Neural cell (in vitro differentiated cells): Measurements from ENCODE around the gene SIMC1. TPM values are rescaled to one million over a fixed set of nuclear protein-coding genes. Genes with fewer than 3 reads are reported as not detected.
A peak's percentile ranks its signal among the peaks of the same experiment; 100 is the strongest.
"Not testable (repeated sequence)": the region's sequence is repeated elsewhere in the genome, so short reads cannot be mapped to it uniquely, and the experiment has no call there.

Experiments used
- H2AFZ ChIP-seq: fragments of 200-600, 300-800 bp; sonication (generic), shearing (Covaris generic); 2 replicates; pipeline ENCODE4 v1.6.0; 2014; ENCODE audit warnings: low read depth, mild to moderate bottlenecking, antibody characterized with exemption, low read length, moderate library complexity
- H3F3A ChIP-seq: fragments of 200-600 bp; shearing (Covaris generic); 2 replicates; pipeline ENCODE4 v1.6.1; 2016; ENCODE audit warnings: mild to moderate bottlenecking, moderate library complexity, mixed read lengths, antibody characterized with exemption, low read length; ENCODE audit not compliant: insufficient read depth, poor library complexity, severe bottlenecking
- H3K27ac ChIP-seq: fragments of 200-600, 300-800 bp; sonication (generic), shearing (Covaris generic); 2 replicates; pipeline ENCODE4 v1.5.1; 2014; ENCODE audit warnings: mild to moderate bottlenecking, low read length, moderate library complexity
- H3K27me3 ChIP-seq: fragments of 300-800, 200-600 bp; sonication (generic), shearing (Covaris generic); 2 replicates; pipeline ENCODE4 v1.6.0; 2014; ENCODE audit warnings: mild to moderate bottlenecking, low read depth, low read length, moderate library complexity; ENCODE audit not compliant: insufficient read depth
- H3K36me3 ChIP-seq: fragments of 300-800, 200-600 bp; sonication (generic), shearing (Covaris generic); 2 replicates; pipeline ENCODE4 v1.5.1; 2014; ENCODE audit warnings: mild to moderate bottlenecking, antibody characterized with exemption, low read length, moderate library complexity; ENCODE audit not compliant: insufficient read depth
- H3K4me2 ChIP-seq: fragments of 300-800, 200-600 bp; sonication (generic), shearing (Covaris generic); 2 replicates; pipeline ENCODE4 v1.6.0; 2014; ENCODE audit warnings: mild to moderate bottlenecking, low read length
- H3K4me3 ChIP-seq: fragments of 300-800, 200-600 bp; sonication (generic), shearing (Covaris generic); 2 replicates; pipeline ENCODE4 v1.5.1; 2014; ENCODE audit warnings: mild to moderate bottlenecking, low read length, moderate library complexity
- H3K79me2 ChIP-seq: fragments of 200-600 bp; shearing (Covaris generic); replicated peaks from 2 replicates; pipeline ENCODE4 v1.6.0; 2014; ENCODE audit warnings: mild to moderate bottlenecking, low read length, moderate library complexity; ENCODE audit not compliant: insufficient read depth
- H3K9ac ChIP-seq: fragments of 300-800, 200-600 bp; sonication (generic), shearing (Covaris generic); 2 replicates; pipeline ENCODE4 v1.6.1; 2016; ENCODE audit warnings: mild to moderate bottlenecking, low read length, mixed read lengths
- H3K9me2 ChIP-seq: fragments of 200-600 bp; shearing (Covaris generic); 2 replicates; pipeline ENCODE4 v1.6.1; 2016; ENCODE audit warnings: mild to moderate bottlenecking, low read length, mixed read lengths; ENCODE audit not compliant: insufficient read depth
- H3K9me3 ChIP-seq: fragments of 200-600, 300-800 bp; sonication (generic), shearing (Covaris generic); 2 replicates; pipeline ENCODE4 v1.6.1; 2016; ENCODE audit warnings: mild to moderate bottlenecking, mixed run types, low read length, moderate library complexity, mixed read lengths
- H4K20me1 ChIP-seq: fragments of 200-600 bp; shearing (Covaris generic); 2 replicates; pipeline ENCODE4 v1.6.1; 2016; ENCODE audit warnings: mild to moderate bottlenecking, mixed run types; ENCODE audit not compliant: insufficient read depth
- EP300 ChIP-seq: fragments of 450-650 bp; conservative IDR thresholded peaks from 2 replicates; pipeline ENCODE4 v1.6.1; 2014; ENCODE audit warnings: antibody characterized with exemption, mild to moderate bottlenecking, moderate library complexity; ENCODE audit not compliant: poor library complexity, severe bottlenecking
- EZH2 ChIP-seq: fragments of 200-600, 300-800 bp; shearing (Covaris generic), sonication (generic); IDR thresholded peaks from 2 replicates; pipeline ENCODE4 v1.6.1; 2014; ENCODE audit warnings: antibody characterized with exemption, low read length, borderline replicate concordance, mild to moderate bottlenecking; ENCODE audit not compliant: insufficient read depth, poor library complexity, severe bottlenecking
- RAD21 ChIP-seq: fragments of 450-650 bp; conservative IDR thresholded peaks from 2 replicates; pipeline ENCODE4 v1.6.1; 2014; ENCODE audit warnings: antibody characterized with exemption, mild to moderate bottlenecking, moderate library complexity
- SMC3 ChIP-seq: fragments of 450-650 bp; conservative IDR thresholded peaks from 2 replicates; pipeline ENCODE4 v1.6.1; 2014; ENCODE audit warnings: antibody characterized with exemption, mild to moderate bottlenecking, moderate library complexity; ENCODE audit not compliant: poor library complexity
- TAF1 ChIP-seq: IDR thresholded peaks from 2 replicates; pipeline ENCODE4 v1.6.1; 2012; ENCODE audit warnings: low read depth
- polyA plus RNA-seq: library from polyadenylated mRNA; depleted of rRNA; stranded (reverse); fragments of >200 nt; gene quantifications from 2 replicates; pipeline ENCODE4 v1.2.3, GENCODE V29; 2014
- TF ChIP-seq, protein P1 (sequence below): IDR thresholded peaks from 2 replicates; pipeline ENCODE4 v1.6.1; 2012; ENCODE audit warnings: borderline replicate concordance
- TF ChIP-seq, protein P2 (sequence below): fragments of 450-650 bp; IDR thresholded peaks from 2 replicates; pipeline ENCODE4 v1.5.1; 2014; ENCODE audit warnings: antibody characterized with exemption, mild to moderate bottlenecking, moderate library complexity; ENCODE audit not compliant: poor library complexity, severe bottlenecking

The SIMC1 gene
- polyA plus RNA-seq, 1 donor from 2014 or later, result 20.7 TPM

DNA sequence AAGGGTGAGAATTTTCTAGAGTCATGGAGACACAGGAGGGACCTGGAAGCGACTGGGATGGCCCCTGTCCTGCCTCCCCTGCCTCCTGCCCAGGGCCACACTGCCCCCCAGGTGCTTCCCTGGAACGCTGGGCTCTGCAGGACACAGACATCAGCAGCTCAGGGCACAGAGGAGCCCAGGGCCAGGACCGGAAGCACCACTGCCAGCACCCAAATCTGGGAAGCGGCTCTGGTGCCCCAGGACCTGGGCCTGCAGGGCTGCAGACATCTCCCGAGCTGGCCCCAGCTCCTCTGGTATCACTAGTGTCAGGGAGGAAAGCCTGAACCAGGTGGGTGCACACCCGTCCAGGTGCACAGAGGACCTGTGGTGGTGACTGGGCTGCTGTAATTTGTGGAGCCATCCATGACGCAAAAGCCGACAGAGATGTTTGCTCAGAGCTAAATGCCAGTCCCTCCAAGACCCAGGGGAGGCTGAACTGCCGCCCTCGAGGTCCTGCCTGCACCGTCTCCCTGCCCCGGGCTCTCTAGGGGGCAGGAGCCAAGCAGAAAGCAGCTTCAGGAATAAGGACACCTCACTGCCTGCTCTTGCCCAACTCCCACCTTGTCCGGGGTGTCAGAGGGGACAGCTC lies 46.0 kb upstream of the SIMC1 start:
- no peak overlapping the region for H2AFZ ChIP-seq

DNA sequence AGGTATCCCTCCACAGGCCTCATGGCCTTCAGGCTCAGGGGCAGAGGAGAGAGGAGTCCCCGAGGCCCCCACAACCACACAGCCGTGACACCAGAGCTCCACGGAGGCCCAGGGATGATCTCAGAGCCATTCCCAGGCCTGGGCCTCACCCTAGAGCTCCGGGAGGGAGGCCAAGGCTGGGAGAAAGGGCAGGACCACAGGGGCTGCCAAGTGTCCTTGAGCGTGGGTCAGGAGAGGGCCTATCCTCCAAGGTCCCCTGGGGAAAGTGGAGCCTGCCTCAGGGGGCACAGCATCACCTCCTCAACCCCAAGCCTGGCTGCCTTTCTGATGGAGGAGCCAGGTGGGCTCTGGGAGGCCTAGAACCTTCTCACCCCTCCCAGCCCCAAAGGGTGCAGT lies 45.5 kb upstream of the SIMC1 start:
- not testable (repeated sequence) for H2AFZ ChIP-seq, H3K9me3 ChIP-seq, H3K27ac ChIP-seq, H3K9ac ChIP-seq, H3K9me2 ChIP-seq, H3K4me3 ChIP-seq, H4K20me1 ChIP-seq, H3K36me3 ChIP-seq, H3K79me2 ChIP-seq, H3F3A ChIP-seq, H3K4me2 ChIP-seq
- H3K27me3 ChIP-seq, result peaks cover 19% of the 10 kb centered on the region

More for the DNA sequence above, 46.0 kb upstream of the SIMC1 start:
- Histone ChIP-seq H3K27ac (no peak overlapping the region), H3K9ac (no peak overlapping the region), H4K20me1 (no peaks in the 10 kb centered on the region), H3K9me2 (no peaks in the 10 kb centered on the region), H3K79me2 (no peaks in the 10 kb centered on the region), H3F3A (no peaks in the 10 kb centered on the region), H3K4me3 (no peak overlapping the region), H3K27me3 (peaks cover 19% of the 10 kb centered on the region), H3K4me2 (no peak overlapping the region), H3K9me3 (no peaks in the 10 kb centered on the region), H3K36me3 (no peaks in the 10 kb centered on the region)
- TF ChIP-seq TAF1 (no peak), RAD21 (no peak), EZH2 (no peak), EP300 (no peak), SMC3 (no peak)
- TF ChIP-seq, protein P1, sequence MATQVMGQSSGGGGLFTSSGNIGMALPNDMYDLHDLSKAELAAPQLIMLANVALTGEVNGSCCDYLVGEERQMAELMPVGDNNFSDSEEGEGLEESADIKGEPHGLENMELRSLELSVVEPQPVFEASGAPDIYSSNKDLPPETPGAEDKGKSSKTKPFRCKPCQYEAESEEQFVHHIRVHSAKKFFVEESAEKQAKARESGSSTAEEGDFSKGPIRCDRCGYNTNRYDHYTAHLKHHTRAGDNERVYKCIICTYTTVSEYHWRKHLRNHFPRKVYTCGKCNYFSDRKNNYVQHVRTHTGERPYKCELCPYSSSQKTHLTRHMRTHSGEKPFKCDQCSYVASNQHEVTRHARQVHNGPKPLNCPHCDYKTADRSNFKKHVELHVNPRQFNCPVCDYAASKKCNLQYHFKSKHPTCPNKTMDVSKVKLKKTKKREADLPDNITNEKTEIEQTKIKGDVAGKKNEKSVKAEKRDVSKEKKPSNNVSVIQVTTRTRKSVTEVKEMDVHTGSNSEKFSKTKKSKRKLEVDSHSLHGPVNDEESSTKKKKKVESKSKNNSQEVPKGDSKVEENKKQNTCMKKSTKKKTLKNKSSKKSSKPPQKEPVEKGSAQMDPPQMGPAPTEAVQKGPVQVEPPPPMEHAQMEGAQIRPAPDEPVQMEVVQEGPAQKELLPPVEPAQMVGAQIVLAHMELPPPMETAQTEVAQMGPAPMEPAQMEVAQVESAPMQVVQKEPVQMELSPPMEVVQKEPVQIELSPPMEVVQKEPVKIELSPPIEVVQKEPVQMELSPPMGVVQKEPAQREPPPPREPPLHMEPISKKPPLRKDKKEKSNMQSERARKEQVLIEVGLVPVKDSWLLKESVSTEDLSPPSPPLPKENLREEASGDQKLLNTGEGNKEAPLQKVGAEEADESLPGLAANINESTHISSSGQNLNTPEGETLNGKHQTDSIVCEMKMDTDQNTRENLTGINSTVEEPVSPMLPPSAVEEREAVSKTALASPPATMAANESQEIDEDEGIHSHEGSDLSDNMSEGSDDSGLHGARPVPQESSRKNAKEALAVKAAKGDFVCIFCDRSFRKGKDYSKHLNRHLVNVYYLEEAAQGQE, result no peak
- TF ChIP-seq, protein P2, sequence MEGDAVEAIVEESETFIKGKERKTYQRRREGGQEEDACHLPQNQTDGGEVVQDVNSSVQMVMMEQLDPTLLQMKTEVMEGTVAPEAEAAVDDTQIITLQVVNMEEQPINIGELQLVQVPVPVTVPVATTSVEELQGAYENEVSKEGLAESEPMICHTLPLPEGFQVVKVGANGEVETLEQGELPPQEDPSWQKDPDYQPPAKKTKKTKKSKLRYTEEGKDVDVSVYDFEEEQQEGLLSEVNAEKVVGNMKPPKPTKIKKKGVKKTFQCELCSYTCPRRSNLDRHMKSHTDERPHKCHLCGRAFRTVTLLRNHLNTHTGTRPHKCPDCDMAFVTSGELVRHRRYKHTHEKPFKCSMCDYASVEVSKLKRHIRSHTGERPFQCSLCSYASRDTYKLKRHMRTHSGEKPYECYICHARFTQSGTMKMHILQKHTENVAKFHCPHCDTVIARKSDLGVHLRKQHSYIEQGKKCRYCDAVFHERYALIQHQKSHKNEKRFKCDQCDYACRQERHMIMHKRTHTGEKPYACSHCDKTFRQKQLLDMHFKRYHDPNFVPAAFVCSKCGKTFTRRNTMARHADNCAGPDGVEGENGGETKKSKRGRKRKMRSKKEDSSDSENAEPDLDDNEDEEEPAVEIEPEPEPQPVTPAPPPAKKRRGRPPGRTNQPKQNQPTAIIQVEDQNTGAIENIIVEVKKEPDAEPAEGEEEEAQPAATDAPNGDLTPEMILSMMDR, result no peak

DNA sequence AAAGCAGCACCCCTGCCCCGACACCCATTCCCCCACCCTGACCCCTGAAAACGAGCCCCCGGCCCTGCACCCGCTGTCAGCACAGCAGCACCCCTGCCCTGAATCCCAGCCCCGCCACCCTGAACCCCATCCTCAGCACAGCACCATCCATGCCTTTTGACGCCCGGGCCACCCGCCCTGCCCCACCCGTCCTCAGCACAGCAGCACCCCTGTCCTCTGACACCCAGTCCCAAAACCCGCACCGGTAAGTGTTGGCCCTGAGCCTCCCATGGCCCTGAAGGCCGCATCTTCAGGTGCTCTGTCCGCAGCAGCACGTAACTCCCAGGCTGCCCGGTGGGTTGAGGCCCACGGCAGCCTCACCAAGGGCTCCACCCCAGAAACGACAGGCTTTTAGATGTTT lies 44.6 kb upstream of the SIMC1 start:
- not testable (repeated sequence) for H3K9me2 ChIP-seq, H4K20me1 ChIP-seq, H3K9me3 ChIP-seq, H3K4me2 ChIP-seq, H3K4me3 ChIP-seq, H3K9ac ChIP-seq, H3F3A ChIP-seq, H3K27ac ChIP-seq, H3K79me2 ChIP-seq, H2AFZ ChIP-seq, H3K36me3 ChIP-seq
- peaks cover 21% of the 10 kb centered on the region for H3K27me3 ChIP-seq

DNA sequence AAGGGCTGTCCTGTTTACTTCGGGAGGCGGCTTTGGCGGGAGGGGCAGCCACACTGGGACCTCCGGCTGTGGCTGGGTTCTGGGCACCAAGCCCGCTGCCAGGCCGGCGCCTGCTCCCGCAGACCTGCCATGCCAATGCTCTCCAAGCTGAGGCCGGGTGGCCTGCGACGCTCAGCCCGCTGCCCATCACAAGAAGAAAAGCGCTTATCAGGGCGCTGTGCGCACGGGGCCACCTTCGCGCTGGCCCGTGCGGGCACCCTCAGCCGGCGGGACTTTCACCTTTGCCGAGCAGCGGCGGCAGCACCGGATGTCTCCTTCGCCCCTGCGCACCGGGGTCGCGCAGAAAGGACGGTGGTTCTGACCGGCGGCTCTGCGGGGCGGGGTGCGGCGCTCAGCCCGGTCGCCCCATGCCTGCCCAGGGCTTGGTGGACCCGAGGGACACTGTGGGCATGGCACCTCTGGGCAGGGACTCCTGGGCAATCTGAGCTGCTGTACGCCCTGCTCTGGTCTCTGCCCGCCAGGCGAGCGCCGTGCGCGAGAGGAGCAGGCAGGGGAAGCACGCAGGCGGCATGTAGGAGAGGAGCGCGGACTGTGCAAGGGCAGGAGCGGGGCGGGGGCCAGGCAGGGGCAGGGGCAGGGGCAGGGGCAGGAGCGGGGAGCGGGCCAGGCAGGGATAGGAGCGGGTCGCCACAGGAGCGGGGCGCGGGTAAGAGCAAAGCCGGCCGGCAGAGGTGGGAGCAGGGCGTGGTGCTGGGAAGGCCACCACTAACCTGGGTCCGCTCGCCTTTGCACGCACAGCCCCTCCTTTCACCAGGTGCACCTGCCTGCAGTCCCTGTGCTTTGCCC lies 43.8 kb upstream of the SIMC1 start:
- not testable (repeated sequence) for H4K20me1 ChIP-seq, H3K9ac ChIP-seq, H3K79me2 ChIP-seq, H3K9me3 ChIP-seq, H2AFZ ChIP-seq, H3K36me3 ChIP-seq, H3F3A ChIP-seq, H3K9me2 ChIP-seq, H3K27ac ChIP-seq, H3K4me2 ChIP-seq
- Histone ChIP-seq H3K4me3 (peak overlapping the region; percentile 49), H3K27me3 (peaks cover 29% of the 10 kb centered on the region)

DNA sequence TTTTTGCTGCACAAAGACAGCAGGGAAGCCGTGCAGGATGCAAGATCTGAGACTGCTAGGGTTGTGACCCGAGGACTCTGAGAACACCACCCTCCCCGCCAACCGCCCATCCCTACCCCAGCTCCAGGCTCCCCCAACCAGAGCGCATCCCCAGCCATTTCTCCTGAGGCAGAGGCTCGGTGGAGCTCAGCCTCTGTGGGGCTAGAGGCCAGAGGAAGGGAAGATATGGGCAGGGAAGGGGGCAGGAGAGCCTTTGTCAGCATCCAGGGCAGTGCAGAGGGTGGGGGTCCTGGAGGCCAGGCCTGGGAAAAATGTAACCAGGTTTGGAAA lies 43.2 kb upstream of the SIMC1 start:
- not testable (repeated sequence) for H4K20me1 ChIP-seq, H3K79me2 ChIP-seq, H2AFZ ChIP-seq, H3F3A ChIP-seq, H3K9me2 ChIP-seq, H3K36me3 ChIP-seq, H3K9ac ChIP-seq, H3K9me3 ChIP-seq, H3K4me2 ChIP-seq, H3K27ac ChIP-seq, H3K4me3 ChIP-seq
- peaks cover 35% of the 10 kb centered on the region for H3K27me3 ChIP-seq
